ENCODE measurements around the gene BATF2. TPM values are rescaled to one million over a fixed set of nuclear protein-coding genes. Genes with fewer than 3 reads are reported as not detected.
"Not testable (repeated sequence)": the region's sequence is repeated elsewhere in the genome, so short reads cannot be mapped to it uniquely, and the experiment has no call there.

Gene BATF2
- polyA plus RNA-seq (ENCODE audit: insufficient read length in 4 of 4) = 1 to 10 TPM; 3.2 to 3.5 (median 3.3) TPM

- DNase-seq (ENCODE audit: low read depth in 4 of 4, low spot score in 3 of 4) = peak in 3 of 4 donors; percentile 53 to 68 (median 61)
These were observed at the start of gene BATF2 for GRCh38 chr11:64996710-64997380. TSS of gene BATF2 (minus strand) at chr11:64996971. CDS start at chr11:64996914, 57 bp downstream.

GRCh38 chr11:65045728-65046127 is 49.0 kb upstream of the BATF2 start:
- no peak for DNase-seq (ENCODE audit: low read depth in 4 of 4, low spot score in 3 of 4)

GRCh38 chr11:65045061-65045460 is 48.3 kb upstream of the BATF2 start:
- DNase-seq (ENCODE audit: low read depth in 4 of 4, low spot score in 3 of 4) = no peak

GRCh38 chr11:65043881-65044501 is 47.2 kb upstream of the BATF2 start:
- DNase-seq (ENCODE audit: low read depth in 4 of 4, low spot score in 3 of 4) = no peak

GRCh38 chr11:65042891-65043290 is 46.1 kb upstream of the BATF2 start:
- DNase-seq (ENCODE audit: low read depth in 4 of 4, low spot score in 3 of 4) = no peak

- DNase-seq (ENCODE audit: low read depth in 4 of 4, low spot score in 3 of 4) = peak; percentile 79 to 87 (median 82)
These were observed 44.3 kb upstream of the BATF2 start, which contains the start of gene SAC3D1 for GRCh38 chr11:65040847-65041622. TSS of gene SAC3D1 (plus strand) at chr11:65041210. CDS start at chr11:65041293, 83 bp downstream.

- DNase-seq (ENCODE audit: low read depth in 4 of 4, low spot score in 3 of 4) = no peak
These were observed 43.7 kb upstream of the BATF2 start for GRCh38 chr11:65040520-65040846.

- no peak for DNase-seq (ENCODE audit: low read depth in 4 of 4, low spot score in 3 of 4)
These were observed 40.2 kb upstream of the BATF2 start for GRCh38 chr11:65036931-65037330.

- no peak for DNase-seq (ENCODE audit: low read depth in 4 of 4, low spot score in 3 of 4)
These were observed 38.8 kb upstream of the BATF2 start for GRCh38 chr11:65035579-65035978.

- DNase-seq (ENCODE audit: low read depth in 4 of 4, low spot score in 3 of 4) = no peak
These were observed 37.7 kb upstream of the BATF2 start for GRCh38 chr11:65034423-65034822.

GRCh38 chr11:65032216-65032615 is 35.4 kb upstream of the BATF2 start:
- no peak for DNase-seq (ENCODE audit: low read depth in 4 of 4, low spot score in 3 of 4)

GRCh38 chr11:65027213-65028067 is 30.7 kb upstream of the BATF2 start, which contains the start of gene SNX15:
TSS of gene SNX15 (plus strand) at chr11:65027439. CDS start at chr11:65027538, 99 bp downstream.
- peak; percentile 95 to 97 (median 96) for DNase-seq (ENCODE audit: low read depth in 4 of 4, low spot score in 3 of 4)

- DNase-seq (ENCODE audit: low read depth in 4 of 4, low spot score in 3 of 4) = no peak
These were observed 30.0 kb upstream of the BATF2 start for GRCh38 chr11:65026810-65027209.

GRCh38 chr11:65023502-65023901 is 26.7 kb upstream of the BATF2 start:
- not testable (repeated sequence) for DNase-seq (ENCODE audit: low read depth in 4 of 4, low spot score in 3 of 4)

GRCh38 chr11:65021509-65021908 is 24.7 kb upstream of the BATF2 start:
- no peak for DNase-seq (ENCODE audit: low read depth in 4 of 4, low spot score in 3 of 4)

- no peak for DNase-seq (ENCODE audit: low read depth in 4 of 4, low spot score in 3 of 4)
These were observed 24.2 kb upstream of the BATF2 start for GRCh38 chr11:65021003-65021402.

GRCh38 chr11:65019824-65020223 is 23.1 kb upstream of the BATF2 start:
- DNase-seq (ENCODE audit: low read depth in 4 of 4, low spot score in 3 of 4) = no peak

GRCh38 chr11:65017937-65018336 is 21.2 kb upstream of the BATF2 start:
- no peak for DNase-seq (ENCODE audit: low read depth in 4 of 4, low spot score in 3 of 4)

GRCh38 chr11:65016705-65017104 is 19.9 kb upstream of the BATF2 start:
- DNase-seq (ENCODE audit: low read depth in 4 of 4, low spot score in 3 of 4) = no peak

GRCh38 chr11:65014726-65015227 is 18.0 kb upstream of the BATF2 start:
- no peak for DNase-seq (ENCODE audit: low read depth in 4 of 4, low spot score in 3 of 4)

Data from right renal pelvis (tissue), 4 donors.